WTC11 (cell line): ENCODE data around the gene NCBP2. TPM values are rescaled to one million over a fixed set of nuclear protein-coding genes. Genes with fewer than 3 reads are reported as not detected.

Experiments used
- ATAC-seq: fragments of 200-7000 bp; cut with Tn5 transposase; 2 replicates; pipeline ENCODE4 v1.10.0; 2021; ENCODE audit warnings: mild to moderate bottlenecking, moderate library complexity
- CTCF ChIA-PET: fragments of 300-600 bp; sonication (Branson Sonifier 250); formaldehyde crosslinking; loops from one replicate; lab custom pipeline; 2021; ENCODE audit warnings: antibody characterized with exemption; lab: Charles Lee
- POLR2A ChIA-PET: fragments of 350-600 bp; sonication (Branson Sonifier 250); formaldehyde crosslinking; loops from one replicate; lab custom pipeline; 2021; ENCODE audit warnings: antibody characterized with exemption; lab: Charles Lee
- DNase-seq: peaks from one replicate; pipeline ENCODE4 v3.0.0; 2021; ENCODE audit warnings: low spot score
- H3K27ac Mint-ChIP-seq: 2 replicates; pipeline ENCODE4 v1.8.0; 2021; ENCODE audit warnings: mixed read lengths
- H3K27me3 Mint-ChIP-seq: 2 replicates; pipeline ENCODE4 v1.8.0; 2021; ENCODE audit warnings: low read depth, mild to moderate bottlenecking, moderate library complexity, mixed read lengths
- H3K36me3 Mint-ChIP-seq: 2 replicates; pipeline ENCODE4 v1.8.0; 2021; ENCODE audit warnings: mixed read lengths
- H3K4me1 Mint-ChIP-seq: 2 replicates; pipeline ENCODE4 v1.8.0; 2022; ENCODE audit warnings: mixed read lengths
- H3K4me3 Mint-ChIP-seq: 2 replicates; pipeline ENCODE4 v1.8.0; 2021; ENCODE audit warnings: mild to moderate bottlenecking, moderate library complexity, mixed read lengths
- H3K9me3 Mint-ChIP-seq: 2 replicates; pipeline ENCODE4 v1.8.0; 2021; ENCODE audit warnings: mixed read lengths
- AFF4 ChIP-seq: sonication (generic); formaldehyde crosslinking; IDR thresholded peaks from 2 replicates; pipeline ENCODE4 v1.8.1; 2023; ENCODE audit warnings: mild to moderate bottlenecking, missing genetic modification reagents, borderline replicate concordance
- ATF6 ChIP-seq: sonication (generic); formaldehyde crosslinking; IDR thresholded peaks from 2 replicates; pipeline ENCODE4 v1.8.1; 2023; ENCODE audit warnings: mild to moderate bottlenecking, missing genetic modification reagents
- CDX4 ChIP-seq: fragments of 250-450 bp; sonication (Bioruptor Pico); IDR thresholded peaks from 2 replicates; pipeline ENCODE4 v1.9.0; 2021; ENCODE audit warnings: moderate library complexity, mild to moderate bottlenecking, inconsistent platforms, borderline replicate concordance
- FOXK1 ChIP-seq: sonication (generic); formaldehyde crosslinking; IDR thresholded peaks from 2 replicates; pipeline ENCODE4 v1.8.0; 2022; ENCODE audit warnings: mild to moderate bottlenecking, moderate library complexity, missing genetic modification reagents
- FOXP4 ChIP-seq: sonication (generic); formaldehyde crosslinking; IDR thresholded peaks from 2 replicates; pipeline ENCODE4 v1.8.0; 2022; ENCODE audit warnings: mild to moderate bottlenecking, missing genetic modification reagents
- HMGXB4 ChIP-seq: sonication (generic); formaldehyde crosslinking; IDR thresholded peaks from 2 replicates; pipeline ENCODE4 v1.8.1; 2023; ENCODE audit warnings: mild to moderate bottlenecking, moderate library complexity, missing genetic modification reagents
- JAZF1 ChIP-seq: fragments of 250-450 bp; sonication (Bioruptor Pico); IDR thresholded peaks from 2 replicates; pipeline ENCODE4 v1.9.0; 2021; ENCODE audit warnings: moderate library complexity, mild to moderate bottlenecking, inconsistent platforms
- KAT7 ChIP-seq: sonication (generic); formaldehyde crosslinking; IDR thresholded peaks from 2 replicates; pipeline ENCODE4 v1.8.1; 2023; ENCODE audit warnings: missing genetic modification reagents, mild to moderate bottlenecking, borderline replicate concordance
- RELA ChIP-seq: sonication (generic); formaldehyde crosslinking; IDR thresholded peaks from 2 replicates; pipeline ENCODE4 v1.8.1; 2022; ENCODE audit warnings: missing genetic modification reagents, mild to moderate bottlenecking, borderline replicate concordance
- SMAD3 ChIP-seq: sonication (generic); formaldehyde crosslinking; IDR thresholded peaks from 2 replicates; pipeline ENCODE4 v1.8.0; 2022; ENCODE audit warnings: missing genetic modification reagents, mild to moderate bottlenecking, borderline replicate concordance
- SMAD4 ChIP-seq: sonication (generic); formaldehyde crosslinking; IDR thresholded peaks from 2 replicates; pipeline ENCODE4 v1.8.0; 2022; ENCODE audit warnings: mild to moderate bottlenecking, missing genetic modification reagents
- ZNF396 ChIP-seq: fragments of 250-450 bp; sonication (Bioruptor Pico); IDR thresholded peaks from 2 replicates; pipeline ENCODE4 v1.8.0; 2021; ENCODE audit warnings: mild to moderate bottlenecking, moderate library complexity, borderline replicate concordance
- ZNF423 ChIP-seq: fragments of 250-450 bp; sonication (Bioruptor Pico); IDR thresholded peaks from 2 replicates; pipeline ENCODE4 v2.1.2; 2022; ENCODE audit warnings: mild to moderate bottlenecking, moderate library complexity
- ZNF425 ChIP-seq: fragments of 250-450 bp; sonication (Bioruptor Pico); conservative IDR thresholded peaks from 2 replicates; pipeline ENCODE4 v1.9.0; 2021; ENCODE audit warnings: mild to moderate bottlenecking
- total RNA-seq: library from RNA; stranded (reverse); gene quantifications from 3 replicates; pipeline ENCODE4 v1.2.3, GENCODE V29; 2021

The NCBP2 gene
- total RNA-seq, 1 experiment from 2014 or later, result 96.9 TPM

GRCh38 chr3:196969660-196970546 is 27.6 kb upstream of the NCBP2 start (continued):
- TF ChIP-seq AFF4 (CRISPR knock-in tag) (no peak), ATF6 (CRISPR knock-in tag) (no peak), ZNF425 (CRISPR knock-in tag) (no peak)

- Mint-ChIP-seq H3K4me3 (peak overlapping the region; percentile 56), H3K27me3 (peaks cover 69% of the 10 kb centered on the region), H3K36me3 (peaks cover 3% of the 10 kb centered on the region; the same call in 1 of the 2 replicates), H3K9me3 (peaks cover 3% of the 10 kb centered on the region; the same call in 1 of the 2 replicates), H3K4me1 (peaks cover 10% of the 10 kb centered on the region), H3K27ac (no peak overlapping the region)
- TF ChIP-seq HMGXB4, result no peak
- peak; percentile 42; the same call in 1 of the 2 replicates for TF ChIP-seq KAT7 (CRISPR knock-in tag)
- no peak for TF ChIP-seq SMAD4 (CRISPR knock-in tag)
- no peak for TF ChIP-seq RELA (CRISPR knock-in tag)
- no peak for TF ChIP-seq ZNF396 (CRISPR knock-in tag)
- 0 out of 2 replicates have a peak, but pooled peaks have one; percentile 19 for TF ChIP-seq FOXP4
- TF ChIP-seq JAZF1 (CRISPR knock-in tag), result no peak
- TF ChIP-seq FOXK1, result no peak
- no peak for TF ChIP-seq ZNF423 (CRISPR knock-in tag)
- TF ChIP-seq CDX4, result no peak
- no peak for TF ChIP-seq SMAD3 (CRISPR knock-in tag)
- ChIA-PET POLR2A (no interaction called here), CTCF (interaction anchor here (0.6 to 1.4 kb wide), 11 partner anchors 9 to 360 kb away, joined by 3 to 10 read pairs (median 4); partner anchors contain the start of genes MELTF and NCBP2)
- peak; percentile 12; the same call in 1 of the 2 replicates for ATAC-seq
- no peak for DNase-seq
These were observed 26.9 kb upstream of the NCBP2 start for GRCh38 chr3:196969134-196969659.
